ENCODE results near the gene DDA1.

- TF ChIP-seq EZH2 (IDR thresholded peaks at IDR 0.05), result no peak
- TF ChIP-seq POLR2AphosphoS5 (IDR thresholded peaks at IDR 0.05; ENCODE audit: borderline replicate concordance, low read depth, low read length), result no peak
- TF ChIP-seq FOXP2 (optimal IDR thresholded peaks at IDR 0.05; ENCODE audit: control extremely low read depth, extremely low read length, insufficient read depth), result no peak
Observed at GRCh38 chr19:17296273-17296672, 13.1 kb upstream of the DDA1 start.

Measured in SK-N-MC (cell line).